GM06990 (cell line): ENCODE results near the gene TMEM59L.
A peak's percentile ranks its signal among the peaks of the same experiment; 100 is the strongest.

Experiments
- DNase-seq: peaks from one replicate; pipeline ENCODE4 v3.0.0-alpha.2; 2011; ENCODE audit not compliant: insufficient read length; ENCODE audit errors: extremely low read depth
- H3K27me3 ChIP-seq: replicated peaks from 2 replicates; pipeline ENCODE4 v1.6.0; 2011; ENCODE audit warnings: low read length; ENCODE audit not compliant: control insufficient read depth, insufficient read depth
- H3K36me3 ChIP-seq: 2 replicates; pipeline ENCODE4 v1.5.1; 2011; ENCODE audit warnings: low read length; ENCODE audit not compliant: control insufficient read depth, insufficient read depth
- H3K4me3 ChIP-seq: replicated peaks from 2 replicates; pipeline ENCODE4 v1.5.1; 2011; ENCODE audit warnings: low read depth, mild to moderate bottlenecking, control low read depth, low read length
- TF ChIP-seq, protein P1 (sequence below): IDR thresholded peaks from 2 replicates; pipeline ENCODE4 v1.5.1; 2011; ENCODE audit warnings: low read length, control low read depth, mild to moderate bottlenecking, inconsistent platforms; ENCODE audit not compliant: insufficient read depth, poor library complexity, severe bottlenecking

TMEM59L gene

DNA sequence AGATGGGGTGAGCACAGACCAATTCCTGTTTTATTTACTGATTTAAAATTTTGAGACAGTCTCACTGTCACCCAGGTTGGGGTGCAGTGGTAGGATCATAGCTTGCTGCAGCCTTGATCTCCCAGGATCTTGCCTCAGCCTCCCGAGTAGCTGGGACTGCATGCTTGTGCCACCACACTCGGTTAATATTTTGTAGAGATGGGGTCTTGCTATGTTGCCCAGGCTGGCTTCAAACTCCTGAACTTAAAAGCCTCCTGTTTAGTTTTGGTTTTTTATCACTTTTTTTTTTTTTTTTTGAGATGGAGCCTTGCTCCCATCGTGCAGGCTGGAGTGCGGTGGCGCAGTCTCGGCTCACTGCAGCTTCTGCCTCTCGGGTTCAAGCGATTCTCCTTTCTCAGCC lies 36.3 kb upstream of the TMEM59L start:
- TF ChIP-seq, protein P1, sequence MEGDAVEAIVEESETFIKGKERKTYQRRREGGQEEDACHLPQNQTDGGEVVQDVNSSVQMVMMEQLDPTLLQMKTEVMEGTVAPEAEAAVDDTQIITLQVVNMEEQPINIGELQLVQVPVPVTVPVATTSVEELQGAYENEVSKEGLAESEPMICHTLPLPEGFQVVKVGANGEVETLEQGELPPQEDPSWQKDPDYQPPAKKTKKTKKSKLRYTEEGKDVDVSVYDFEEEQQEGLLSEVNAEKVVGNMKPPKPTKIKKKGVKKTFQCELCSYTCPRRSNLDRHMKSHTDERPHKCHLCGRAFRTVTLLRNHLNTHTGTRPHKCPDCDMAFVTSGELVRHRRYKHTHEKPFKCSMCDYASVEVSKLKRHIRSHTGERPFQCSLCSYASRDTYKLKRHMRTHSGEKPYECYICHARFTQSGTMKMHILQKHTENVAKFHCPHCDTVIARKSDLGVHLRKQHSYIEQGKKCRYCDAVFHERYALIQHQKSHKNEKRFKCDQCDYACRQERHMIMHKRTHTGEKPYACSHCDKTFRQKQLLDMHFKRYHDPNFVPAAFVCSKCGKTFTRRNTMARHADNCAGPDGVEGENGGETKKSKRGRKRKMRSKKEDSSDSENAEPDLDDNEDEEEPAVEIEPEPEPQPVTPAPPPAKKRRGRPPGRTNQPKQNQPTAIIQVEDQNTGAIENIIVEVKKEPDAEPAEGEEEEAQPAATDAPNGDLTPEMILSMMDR = no peak
- no peaks in the 10 kb centered on the region for H3K27me3 ChIP-seq
- H3K36me3 ChIP-seq = peaks cover 33% of the 10 kb centered on the region
- no peak for DNase-seq
- H3K4me3 ChIP-seq = no peak overlapping the region

DNA sequence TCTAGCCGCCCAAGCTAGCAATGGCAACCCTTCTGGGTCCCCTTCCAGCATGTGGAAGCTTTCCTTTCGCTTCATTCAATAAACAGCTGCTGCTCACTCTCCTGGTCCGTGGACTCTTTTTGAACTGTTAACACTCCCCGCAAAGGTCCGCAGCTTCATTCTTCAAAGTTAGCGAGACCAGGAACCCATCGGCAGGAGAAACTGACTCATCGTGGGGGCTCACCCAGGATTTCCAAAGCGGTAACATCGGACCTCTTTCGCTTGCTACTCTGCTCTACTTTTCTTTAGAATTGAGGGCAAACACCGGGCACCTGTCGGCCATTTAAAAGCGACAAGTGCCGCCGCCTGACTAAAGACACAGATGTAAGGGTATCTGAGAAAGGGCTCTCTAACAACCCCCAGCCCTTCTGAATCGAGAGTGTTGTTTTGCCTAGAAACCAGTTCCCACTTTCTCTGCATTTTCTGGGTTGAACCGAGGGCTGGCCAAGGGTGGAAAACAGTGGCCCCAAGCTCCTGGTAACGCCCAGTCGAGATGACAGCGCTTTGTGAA lies 35.2 kb upstream of the TMEM59L start:
- TF ChIP-seq, protein P1 = no peak
- no peak for DNase-seq
- H3K4me3 ChIP-seq = no peak overlapping the region
- H3K27me3 ChIP-seq = no peaks in the 10 kb centered on the region
- H3K36me3 ChIP-seq = peaks cover 33% of the 10 kb centered on the region

DNA sequence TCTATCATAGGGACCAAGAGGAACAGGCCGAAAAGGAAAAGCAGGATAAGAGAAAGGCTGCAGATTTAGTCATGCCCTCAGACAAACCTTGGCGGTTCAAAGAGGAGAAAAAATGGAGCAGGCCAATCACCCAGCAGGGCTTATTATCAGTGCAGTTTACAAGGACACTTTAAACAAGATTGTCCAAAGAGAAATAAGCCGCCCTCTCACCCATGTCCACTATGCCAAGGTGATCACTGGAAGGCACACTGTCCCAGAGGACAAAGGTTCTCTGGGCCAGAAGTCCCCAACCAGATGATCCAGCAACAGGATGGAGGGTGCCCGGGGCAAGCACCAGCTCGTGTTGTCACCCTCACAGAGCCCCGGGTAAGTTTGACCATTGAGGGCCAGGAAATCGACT lies 32.4 kb upstream of the TMEM59L start:
- TF ChIP-seq, protein P1 = no peak
- Histone ChIP-seq H3K36me3 (peaks cover 18% of the 10 kb centered on the region), H3K4me3 (no peak overlapping the region), H3K27me3 (no peaks in the 10 kb centered on the region)
- DNase-seq = no peak

DNA sequence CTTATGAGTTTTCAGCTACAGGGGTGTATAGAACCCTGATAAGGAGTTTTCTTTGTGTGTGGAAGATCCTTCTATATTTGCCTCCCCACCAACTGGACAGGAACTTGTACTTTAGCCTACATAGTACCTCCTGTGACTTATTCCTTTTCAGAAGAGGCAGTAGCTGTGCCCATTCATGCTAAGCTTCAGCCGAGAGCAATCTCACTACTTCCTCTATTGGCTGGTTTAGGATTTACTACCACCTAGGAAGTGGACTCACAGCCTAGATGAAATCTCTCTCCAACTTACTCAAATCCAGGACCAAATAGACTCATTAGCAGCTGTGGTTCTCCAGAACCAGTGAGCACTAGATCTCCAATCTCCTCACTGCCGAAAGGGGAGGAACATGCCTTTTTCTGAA lies 26.4 kb upstream of the TMEM59L start:
- Histone ChIP-seq H3K36me3 (peaks cover 4% of the 10 kb centered on the region), H3K27me3 (no peaks in the 10 kb centered on the region), H3K4me3 (no peak overlapping the region)
- no peak for DNase-seq
- TF ChIP-seq, protein P1 = peak; percentile 18

DNA sequence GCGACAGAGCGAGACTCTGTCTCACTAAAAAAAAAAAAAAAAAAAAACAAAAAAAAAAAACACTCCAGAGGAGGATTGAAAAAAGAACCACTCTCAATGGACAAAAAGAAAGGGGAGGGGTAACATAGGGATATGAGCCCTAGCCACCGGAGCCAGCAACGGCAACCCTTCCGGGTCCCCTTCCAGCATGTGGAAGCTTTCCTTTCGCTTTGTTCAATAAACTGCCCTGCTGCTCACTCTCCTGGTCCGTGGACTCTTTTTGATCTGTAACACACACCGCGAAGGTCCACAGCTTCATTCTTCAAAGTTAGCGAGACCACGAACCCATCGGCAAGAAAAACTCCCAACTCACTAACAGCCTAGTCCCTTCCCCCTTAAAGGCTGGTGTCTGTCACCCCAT lies 25.1 kb upstream of the TMEM59L start:
- TF ChIP-seq, protein P1 = no peak
- Histone ChIP-seq H3K4me3 (no peak overlapping the region), H3K36me3 (peaks cover 4% of the 10 kb centered on the region), H3K27me3 (no peaks in the 10 kb centered on the region)
- no peak for DNase-seq

DNA sequence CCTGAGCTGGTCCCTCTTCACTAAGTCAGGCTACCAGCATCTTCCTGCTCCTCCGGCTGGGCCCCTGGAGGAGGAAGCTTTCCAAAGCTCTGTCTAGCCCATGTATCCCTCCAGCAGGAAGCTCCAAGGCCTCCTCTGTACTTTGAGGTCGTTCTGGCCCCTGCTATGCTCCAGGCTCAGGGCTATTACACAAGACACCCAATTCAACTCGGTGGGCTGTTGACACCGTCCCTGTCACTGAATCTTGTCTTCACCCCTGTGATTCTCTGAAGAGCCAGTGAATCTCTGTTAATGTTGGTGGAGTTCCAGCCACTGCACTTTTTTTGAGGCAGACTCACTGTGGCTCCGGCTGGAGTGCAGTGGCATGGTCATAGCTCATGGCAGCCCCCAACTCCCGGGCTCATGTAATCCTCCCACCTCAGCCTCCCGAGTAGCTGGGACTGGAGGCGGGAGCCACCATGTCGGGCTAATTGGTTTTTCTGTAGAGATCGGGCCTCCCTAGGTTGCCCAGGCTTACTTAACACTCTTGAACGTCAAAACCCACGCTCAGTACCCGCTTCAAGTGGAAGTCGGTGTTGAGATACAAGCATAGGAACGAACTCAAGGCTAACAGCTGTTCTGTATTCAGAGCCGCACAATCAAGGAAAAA lies 24.6 kb upstream of the TMEM59L start:
- TF ChIP-seq, protein P1 = no peak
- DNase-seq = no peak
- peak overlapping the region; percentile 76 for H3K4me3 ChIP-seq

More for the DNA sequence above, 24.6 kb upstream of the TMEM59L start:
- peaks cover 4% of the 10 kb centered on the region for H3K36me3 ChIP-seq
- no peaks in the 10 kb centered on the region for H3K27me3 ChIP-seq
